Measurements from ENCODE around the gene CAMTA1.

CAMTA1 gene

GRCh38 chr1:7427605-7428300 is 642.5 kb downstream of the CAMTA1 start:
- ATAC-seq (ENCODE audit: insufficient read depth, low read depth) = no peak

DNA sequence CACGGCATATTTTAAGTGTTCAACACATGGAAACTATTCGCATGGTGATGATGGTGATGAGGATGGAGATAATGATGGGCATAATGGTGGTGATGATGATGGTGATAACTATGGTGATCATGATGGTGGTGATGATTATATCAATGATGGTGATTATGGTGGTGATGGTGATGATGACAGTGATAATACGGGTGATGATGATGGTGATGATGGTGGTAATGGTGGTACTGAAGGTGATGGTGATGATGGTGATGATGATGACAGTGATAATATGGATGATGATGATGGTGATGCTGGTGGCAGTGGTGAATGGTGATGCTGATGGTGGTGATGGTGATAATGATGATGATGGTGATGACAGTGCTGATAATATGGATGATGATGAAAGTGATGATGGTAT is 644.0 kb downstream of the CAMTA1 start:
- DNase-seq (no peak), ATAC-seq (ENCODE audit: insufficient read depth, low read depth) (no peak)
- Histone ChIP-seq H3K9me3 (ENCODE audit: insufficient read depth, low read length, severe bottlenecking) (peaks cover 6% of the 10 kb centered on the region), H3K79me2 (ENCODE audit: insufficient read depth, low read length) (no peaks in the 10 kb centered on the region), H3K4me3 (ENCODE audit: low read depth in 1 of 2, low read length in 2 of 2) (no peak overlapping the region), H3K27me3 (ENCODE audit: insufficient read depth, low read length, poor library complexity) (no peaks in the 10 kb centered on the region), H3K9ac (ENCODE audit: low read depth, low read length) (no peak overlapping the region), H3K4me1 (ENCODE audit: insufficient read depth, low read length) (no peaks in the 10 kb centered on the region), H3K27ac (ENCODE audit: low read length) (no peak overlapping the region), H3K4me2 (ENCODE audit: insufficient read depth, low read length) (no peak overlapping the region), H4K20me1 (ENCODE audit: insufficient read depth, low read length) (no peaks in the 10 kb centered on the region), H3K36me3 (ENCODE audit: insufficient read depth, low read length) (no peaks in the 10 kb centered on the region), H2AFZ (ENCODE audit: low read depth, low read length) (no peak overlapping the region)
- TF ChIP-seq CTCF (IDR thresholded peaks at IDR 0.05; ENCODE audit: borderline replicate concordance, extremely low read depth, low read length, poor library complexity, severe bottlenecking) (no peak), EZH2 (IDR thresholded peaks at IDR 0.05; ENCODE audit: borderline replicate concordance, low read depth, low read length, severe bottlenecking) (no peak)

More at GRCh38 chr1:7427605-7428300, 642.5 kb downstream of the CAMTA1 start:
- no peak overlapping the region for H3K4me3 ChIP-seq (ENCODE audit: low read depth in 1 of 2, low read length in 2 of 2)
- TF ChIP-seq CTCF (IDR thresholded peaks at IDR 0.05; ENCODE audit: borderline replicate concordance, extremely low read depth, low read length, poor library complexity, severe bottlenecking) (no peak), EZH2 (IDR thresholded peaks at IDR 0.05; ENCODE audit: borderline replicate concordance, low read depth, low read length, severe bottlenecking) (no peak)
- no peaks in the 10 kb centered on the region for H3K27me3 ChIP-seq (ENCODE audit: insufficient read depth, low read length, poor library complexity)
- no peaks in the 10 kb centered on the region for H3K36me3 ChIP-seq (ENCODE audit: insufficient read depth, low read length)
- H3K79me2 ChIP-seq (ENCODE audit: insufficient read depth, low read length) = no peaks in the 10 kb centered on the region
- no peak overlapping the region for H2AFZ ChIP-seq (ENCODE audit: low read depth, low read length)
- H3K4me2 ChIP-seq (ENCODE audit: insufficient read depth, low read length) = no peak overlapping the region
- no peaks in the 10 kb centered on the region for H3K4me1 ChIP-seq (ENCODE audit: insufficient read depth, low read length)
- no peak overlapping the region for H3K9ac ChIP-seq (ENCODE audit: low read depth, low read length)
- no peak overlapping the region for H3K27ac ChIP-seq (ENCODE audit: low read length)
- H3K9me3 ChIP-seq (ENCODE audit: insufficient read depth, low read length, severe bottlenecking) = no peaks in the 10 kb centered on the region
- DNase-seq = no peak
- H4K20me1 ChIP-seq (ENCODE audit: insufficient read depth, low read length) = no peaks in the 10 kb centered on the region

- TF ChIP-seq CTCF (IDR thresholded peaks at IDR 0.05; ENCODE audit: borderline replicate concordance, extremely low read depth, low read length, poor library complexity, severe bottlenecking) (no peak), EZH2 (IDR thresholded peaks at IDR 0.05; ENCODE audit: borderline replicate concordance, low read depth, low read length, severe bottlenecking) (no peak)
- H3K27me3 ChIP-seq (ENCODE audit: insufficient read depth, low read length, poor library complexity) = no peaks in the 10 kb centered on the region
Measured at GRCh38 chr1:7430047-7430608, 644.9 kb downstream of the CAMTA1 start.

More at GRCh38 chr1:7430047-7430608, 644.9 kb downstream of the CAMTA1 start:
- Histone ChIP-seq H3K4me1 (ENCODE audit: insufficient read depth, low read length) (no peaks in the 10 kb centered on the region), H3K79me2 (ENCODE audit: insufficient read depth, low read length) (no peaks in the 10 kb centered on the region), H2AFZ (ENCODE audit: low read depth, low read length) (no peak overlapping the region), H3K9ac (ENCODE audit: low read depth, low read length) (no peak overlapping the region), H3K4me2 (ENCODE audit: insufficient read depth, low read length) (no peak overlapping the region), H3K27ac (ENCODE audit: low read length) (no peak overlapping the region), H3K9me3 (ENCODE audit: insufficient read depth, low read length, severe bottlenecking) (peaks cover 6% of the 10 kb centered on the region), H3K4me3 (ENCODE audit: low read depth in 1 of 2, low read length in 2 of 2) (no peak overlapping the region), H3K36me3 (ENCODE audit: insufficient read depth, low read length) (no peaks in the 10 kb centered on the region), H4K20me1 (ENCODE audit: insufficient read depth, low read length) (no peaks in the 10 kb centered on the region)
- ATAC-seq (ENCODE audit: insufficient read depth, low read depth) (no peak), DNase-seq (no peak)

Measured in DND-41 (cell line).